CD4-positive, alpha-beta T cell treated with Interleukin-15 for 1 hour (primary cell): ENCODE data around the gene MRPL12.
A peak's percentile ranks its signal among the peaks of the same experiment; 100 is the strongest.
"Not testable (repeated sequence)": the region's sequence is repeated elsewhere in the genome, so short reads cannot be mapped to it uniquely, and the experiment has no call there.

Experiments used
- DNase-seq: peaks from one replicate; pipeline ENCODE4 v3.0.0-alpha.2; 2020

MRPL12 gene

GRCh38 chr17:81717766-81718089 is 14.6 kb downstream of the MRPL12 start:
- no peak for DNase-seq

- DNase-seq, result no peak
These were observed 16.5 kb downstream of the MRPL12 start for GRCh38 chr17:81719410-81720266.

GRCh38 chr17:81720267-81721071 is 17.3 kb downstream of the MRPL12 start:
- no peak for DNase-seq

GRCh38 chr17:81722184-81723120 is 19.3 kb downstream of the MRPL12 start:
- no peak for DNase-seq

GRCh38 chr17:81723651-81724209 is 20.6 kb downstream of the MRPL12 start:
- no peak for DNase-seq

- no peak for DNase-seq
These were observed 22.3 kb downstream of the MRPL12 start for GRCh38 chr17:81725439-81725838.

- DNase-seq, result no peak
These were observed 22.8 kb downstream of the MRPL12 start for GRCh38 chr17:81726004-81726403.

GRCh38 chr17:81727324-81728031 is 24.3 kb downstream of the MRPL12 start:
- DNase-seq, result no peak

GRCh38 chr17:81733507-81734404 is 30.6 kb downstream of the MRPL12 start:
- DNase-seq, result peak; percentile 65

GRCh38 chr17:81734405-81735263 is 31.5 kb downstream of the MRPL12 start:
- DNase-seq, result no peak

GRCh38 chr17:81735264-81736102 is 32.3 kb downstream of the MRPL12 start:
- peak; percentile 67 for DNase-seq

GRCh38 chr17:81737947-81738800 is 35.0 kb downstream of the MRPL12 start:
- no peak for DNase-seq

GRCh38 chr17:81738801-81739393 is 35.7 kb downstream of the MRPL12 start:
- DNase-seq, result no peak

- not testable (repeated sequence) for DNase-seq
These were observed 36.4 kb downstream of the MRPL12 start for GRCh38 chr17:81739593-81739992.

- DNase-seq, result no peak
These were observed 37.3 kb downstream of the MRPL12 start for GRCh38 chr17:81740395-81740961.

GRCh38 chr17:81741049-81741593 is 38.0 kb downstream of the MRPL12 start:
- no peak for DNase-seq
